Measurements from ENCODE around the gene SLC6A2.

DNA sequence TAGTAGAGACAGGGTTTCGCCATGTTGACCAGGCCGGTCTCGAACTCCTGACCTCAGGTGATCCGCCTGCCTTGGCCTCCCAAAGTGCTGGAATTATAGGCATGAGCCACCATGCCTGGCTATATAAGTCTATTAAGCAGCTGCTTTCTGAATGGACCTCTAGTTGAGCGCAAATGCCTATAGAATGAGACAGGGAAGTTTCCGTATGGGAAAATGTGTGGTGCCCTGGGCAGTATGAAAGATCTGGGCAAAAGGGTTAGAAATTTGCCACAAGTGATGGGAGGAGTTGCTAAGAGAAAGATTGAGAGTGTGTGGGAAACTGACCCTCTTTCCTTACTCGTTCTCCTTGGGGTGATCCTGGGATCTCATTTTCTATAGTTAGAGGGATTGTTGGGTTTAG is 26.3 kb downstream of the SLC6A2 start:
- TF ChIP-seq, protein P1, sequence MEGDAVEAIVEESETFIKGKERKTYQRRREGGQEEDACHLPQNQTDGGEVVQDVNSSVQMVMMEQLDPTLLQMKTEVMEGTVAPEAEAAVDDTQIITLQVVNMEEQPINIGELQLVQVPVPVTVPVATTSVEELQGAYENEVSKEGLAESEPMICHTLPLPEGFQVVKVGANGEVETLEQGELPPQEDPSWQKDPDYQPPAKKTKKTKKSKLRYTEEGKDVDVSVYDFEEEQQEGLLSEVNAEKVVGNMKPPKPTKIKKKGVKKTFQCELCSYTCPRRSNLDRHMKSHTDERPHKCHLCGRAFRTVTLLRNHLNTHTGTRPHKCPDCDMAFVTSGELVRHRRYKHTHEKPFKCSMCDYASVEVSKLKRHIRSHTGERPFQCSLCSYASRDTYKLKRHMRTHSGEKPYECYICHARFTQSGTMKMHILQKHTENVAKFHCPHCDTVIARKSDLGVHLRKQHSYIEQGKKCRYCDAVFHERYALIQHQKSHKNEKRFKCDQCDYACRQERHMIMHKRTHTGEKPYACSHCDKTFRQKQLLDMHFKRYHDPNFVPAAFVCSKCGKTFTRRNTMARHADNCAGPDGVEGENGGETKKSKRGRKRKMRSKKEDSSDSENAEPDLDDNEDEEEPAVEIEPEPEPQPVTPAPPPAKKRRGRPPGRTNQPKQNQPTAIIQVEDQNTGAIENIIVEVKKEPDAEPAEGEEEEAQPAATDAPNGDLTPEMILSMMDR (IDR thresholded peaks at IDR 0.05) = no peak
- TF ChIP-seq POLR2A (IDR thresholded peaks at IDR 0.05) = no peak
